SK-N-SH treated with all-trans-retinoic acid at 6 μM for 48 hours (cell line): ENCODE measurements around the gene GOLGA3.
"Not testable (repeated sequence)": the region's sequence is repeated elsewhere in the genome, so short reads cannot be mapped to it uniquely, and the experiment has no call there.

Experiments used
- ATAC-seq: fragments of 200-7000 bp; cut with Tn5 transposase; 3 replicates; pipeline ENCODE4 v1.9.1; 2020; ENCODE audit warnings: mild to moderate bottlenecking, moderate library complexity
- BACH2 ChIP-seq: fragments of 250-450 bp; sonication (Bioruptor Pico); IDR thresholded peaks from 2 replicates; pipeline ENCODE4 v1.9.0; 2021; ENCODE audit warnings: mild to moderate bottlenecking, borderline replicate concordance
- CSDC2 ChIP-seq: fragments of 250-450 bp; sonication (Bioruptor Pico); IDR thresholded peaks from 2 replicates; pipeline ENCODE4 v1.5.0; 2020; ENCODE audit warnings: mild to moderate bottlenecking, moderate library complexity
- ESRRG ChIP-seq: fragments of 250-450 bp; sonication (Bioruptor Pico); IDR thresholded peaks from 2 replicates; pipeline ENCODE4 v1.6.1; 2021; ENCODE audit warnings: mild to moderate bottlenecking
- GLIS3 ChIP-seq: fragments of 250-450 bp; sonication (Bioruptor Pico); IDR thresholded peaks from 2 replicates; pipeline ENCODE4 v1.5.0; 2020; ENCODE audit warnings: mild to moderate bottlenecking, moderate library complexity
- ISL1 ChIP-seq: fragments of 250-450 bp; sonication (Bioruptor Pico); IDR thresholded peaks from 2 replicates; pipeline ENCODE4 v2.1.2; 2022; ENCODE audit warnings: mild to moderate bottlenecking, moderate library complexity
- OSR1 ChIP-seq: fragments of 250-450 bp; sonication (Bioruptor Pico); IDR thresholded peaks from 2 replicates; pipeline ENCODE4 v1.8.0; 2022; ENCODE audit warnings: moderate library complexity, mild to moderate bottlenecking, inconsistent platforms
- PPARA ChIP-seq: fragments of 250-450 bp; sonication (Bioruptor Pico); IDR thresholded peaks from 2 replicates; pipeline ENCODE4 v1.5.0; 2020; ENCODE audit warnings: mild to moderate bottlenecking, borderline replicate concordance
- SNAI2 ChIP-seq: fragments of 250-450 bp; sonication (Bioruptor Pico); IDR thresholded peaks from 2 replicates; pipeline ENCODE4 v1.5.0; 2020; ENCODE audit warnings: mild to moderate bottlenecking, moderate library complexity
- TCF4 ChIP-seq: fragments of 250-450 bp; sonication (Bioruptor Pico); IDR thresholded peaks from 2 replicates; pipeline ENCODE4 v1.8.0; 2021; ENCODE audit warnings: mild to moderate bottlenecking, moderate library complexity, borderline replicate concordance
- TOX ChIP-seq: fragments of 250-450 bp; sonication (Bioruptor Pico); IDR thresholded peaks from 2 replicates; pipeline ENCODE4 v1.8.0; 2021; ENCODE audit warnings: mild to moderate bottlenecking, moderate library complexity, borderline replicate concordance
- ZC3H10 ChIP-seq: fragments of 250-450 bp; sonication (Bioruptor Pico); IDR thresholded peaks from 2 replicates; pipeline ENCODE4 v1.5.1; 2021; ENCODE audit warnings: mild to moderate bottlenecking, moderate library complexity
- ZFP3 ChIP-seq: fragments of 250-450 bp; sonication (Bioruptor Pico); IDR thresholded peaks from 2 replicates; pipeline ENCODE4 v1.5.0; 2020; ENCODE audit warnings: mild to moderate bottlenecking, moderate library complexity
- ZFP30 ChIP-seq: fragments of 450-650 bp; formaldehyde crosslinking; IDR thresholded peaks from 2 replicates; pipeline ENCODE4 v1.5.0; 2022; ENCODE audit warnings: mild to moderate bottlenecking, moderate library complexity
- ZNF565 ChIP-seq: fragments of 450-650 bp; formaldehyde crosslinking; conservative IDR thresholded peaks from 2 replicates; pipeline ENCODE4 v1.5.0; 2020; ENCODE audit warnings: low read depth, mild to moderate bottlenecking, moderate library complexity
- TF ChIP-seq, protein P1 (sequence below): fragments of 250-450 bp; sonication (Bioruptor Pico); IDR thresholded peaks from 2 replicates; pipeline ENCODE4 v1.5.0; 2020; ENCODE audit warnings: mild to moderate bottlenecking, moderate library complexity
- TF ChIP-seq, protein P2 (sequence below): fragments of 250-450 bp; sonication (Bioruptor Pico); IDR thresholded peaks from 2 replicates; pipeline ENCODE4 v1.8.0; 2021; ENCODE audit warnings: low read depth, mild to moderate bottlenecking, moderate library complexity, borderline replicate concordance
- TF ChIP-seq, protein P3 (sequence below): fragments of 250-450 bp; sonication (Bioruptor Pico); IDR thresholded peaks from 2 replicates; pipeline ENCODE4 v1.5.1; 2021; ENCODE audit warnings: mild to moderate bottlenecking, moderate library complexity
- TF ChIP-seq, protein P4 (sequence below): fragments of 250-450 bp; sonication (Bioruptor Pico); IDR thresholded peaks from 2 replicates; pipeline ENCODE4 v1.5.1; 2020; ENCODE audit warnings: low read depth, mild to moderate bottlenecking, moderate library complexity
- TF ChIP-seq, protein P5 (sequence below): fragments of 250-450 bp; sonication (Bioruptor Pico); IDR thresholded peaks from 2 replicates; pipeline ENCODE4 v1.8.0; 2020; ENCODE audit warnings: mild to moderate bottlenecking, moderate library complexity, borderline replicate concordance

GOLGA3 gene

DNA sequence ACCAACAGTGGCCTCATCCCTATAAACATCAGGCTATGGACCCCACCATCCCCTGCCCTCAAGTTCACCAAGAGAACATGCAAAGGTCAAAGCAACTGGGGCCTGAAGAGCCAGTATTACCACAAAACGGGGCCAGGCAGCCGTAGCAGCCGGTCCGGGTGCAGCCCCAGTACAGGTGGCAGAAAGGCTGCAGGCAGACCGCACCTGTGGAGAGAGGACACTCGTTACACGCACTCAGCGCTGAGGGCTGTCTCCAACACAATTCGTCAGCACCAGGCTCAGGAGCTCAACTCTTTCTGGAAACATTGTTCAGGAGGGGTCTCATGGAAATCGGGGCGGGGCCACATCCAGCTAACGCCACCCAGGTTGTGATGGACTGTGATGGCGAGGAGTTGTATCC, 19.9 kb upstream of the GOLGA3 start:
- ATAC-seq: no peak
- no peak for TF ChIP-seq ZNF565 (CRISPR knock-in tag)
- TF ChIP-seq TOX (CRISPR knock-in tag): no peak
- TF ChIP-seq ESRRG (CRISPR knock-in tag): no peak
- TF ChIP-seq TCF4 (CRISPR knock-in tag): no peak

DNA sequence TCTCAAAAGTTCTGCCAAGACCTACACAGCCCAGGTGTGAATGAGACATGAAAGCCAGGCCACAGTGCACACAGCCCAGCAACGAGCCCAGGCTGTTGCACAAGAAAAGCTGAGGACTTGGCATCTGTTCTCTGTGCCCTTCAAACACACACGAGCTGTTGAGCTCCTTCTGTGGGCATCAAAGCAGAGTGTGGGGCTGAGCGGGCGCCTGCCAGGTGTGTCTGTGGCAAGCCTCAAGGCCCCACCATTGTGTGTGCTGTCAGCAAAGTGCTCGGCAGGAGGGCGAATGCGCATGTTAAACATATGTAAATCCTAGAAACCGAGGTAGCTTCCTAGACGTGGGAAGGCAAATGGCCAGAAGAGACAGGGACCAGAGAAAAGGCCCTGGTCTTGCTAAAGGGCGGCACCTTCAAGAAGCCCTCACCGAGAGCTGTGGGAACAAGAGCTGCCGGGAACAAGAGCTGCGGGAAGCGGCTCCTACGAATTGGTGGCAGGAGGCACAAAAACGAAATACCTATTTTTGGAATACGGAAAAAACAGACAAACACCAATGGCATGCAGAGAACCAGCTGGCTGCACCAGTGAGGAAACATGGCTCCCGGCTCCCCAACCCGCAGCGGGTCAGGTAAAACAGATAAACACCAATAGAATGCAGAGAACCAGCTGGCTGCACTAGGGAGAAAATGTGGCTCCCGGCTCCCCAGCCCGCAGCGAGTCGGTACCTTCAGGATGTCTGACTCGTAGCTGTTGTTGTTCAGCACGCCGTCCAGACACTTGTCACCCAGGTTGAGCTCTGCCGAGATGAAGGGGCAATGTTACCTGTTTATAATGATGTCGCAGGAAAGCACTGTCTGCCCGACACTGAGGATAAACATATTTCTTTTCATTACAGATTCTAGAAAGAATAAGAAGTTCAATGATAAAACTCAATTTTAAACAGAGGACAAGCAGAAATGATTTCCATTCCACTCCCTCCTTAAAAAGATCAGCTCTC, 19.0 kb upstream of the GOLGA3 start:
- ATAC-seq: no peak
- TF ChIP-seq, protein P1, sequence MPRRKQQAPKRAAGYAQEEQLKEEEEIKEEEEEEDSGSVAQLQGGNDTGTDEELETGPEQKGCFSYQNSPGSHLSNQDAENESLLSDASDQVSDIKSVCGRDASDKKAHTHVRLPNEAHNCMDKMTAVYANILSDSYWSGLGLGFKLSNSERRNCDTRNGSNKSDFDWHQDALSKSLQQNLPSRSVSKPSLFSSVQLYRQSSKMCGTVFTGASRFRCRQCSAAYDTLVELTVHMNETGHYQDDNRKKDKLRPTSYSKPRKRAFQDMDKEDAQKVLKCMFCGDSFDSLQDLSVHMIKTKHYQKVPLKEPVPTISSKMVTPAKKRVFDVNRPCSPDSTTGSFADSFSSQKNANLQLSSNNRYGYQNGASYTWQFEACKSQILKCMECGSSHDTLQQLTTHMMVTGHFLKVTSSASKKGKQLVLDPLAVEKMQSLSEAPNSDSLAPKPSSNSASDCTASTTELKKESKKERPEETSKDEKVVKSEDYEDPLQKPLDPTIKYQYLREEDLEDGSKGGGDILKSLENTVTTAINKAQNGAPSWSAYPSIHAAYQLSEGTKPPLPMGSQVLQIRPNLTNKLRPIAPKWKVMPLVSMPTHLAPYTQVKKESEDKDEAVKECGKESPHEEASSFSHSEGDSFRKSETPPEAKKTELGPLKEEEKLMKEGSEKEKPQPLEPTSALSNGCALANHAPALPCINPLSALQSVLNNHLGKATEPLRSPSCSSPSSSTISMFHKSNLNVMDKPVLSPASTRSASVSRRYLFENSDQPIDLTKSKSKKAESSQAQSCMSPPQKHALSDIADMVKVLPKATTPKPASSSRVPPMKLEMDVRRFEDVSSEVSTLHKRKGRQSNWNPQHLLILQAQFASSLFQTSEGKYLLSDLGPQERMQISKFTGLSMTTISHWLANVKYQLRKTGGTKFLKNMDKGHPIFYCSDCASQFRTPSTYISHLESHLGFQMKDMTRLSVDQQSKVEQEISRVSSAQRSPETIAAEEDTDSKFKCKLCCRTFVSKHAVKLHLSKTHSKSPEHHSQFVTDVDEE (CRISPR knock-in tag): no peak
- TF ChIP-seq ZNF565 (CRISPR knock-in tag): no peak

DNA sequence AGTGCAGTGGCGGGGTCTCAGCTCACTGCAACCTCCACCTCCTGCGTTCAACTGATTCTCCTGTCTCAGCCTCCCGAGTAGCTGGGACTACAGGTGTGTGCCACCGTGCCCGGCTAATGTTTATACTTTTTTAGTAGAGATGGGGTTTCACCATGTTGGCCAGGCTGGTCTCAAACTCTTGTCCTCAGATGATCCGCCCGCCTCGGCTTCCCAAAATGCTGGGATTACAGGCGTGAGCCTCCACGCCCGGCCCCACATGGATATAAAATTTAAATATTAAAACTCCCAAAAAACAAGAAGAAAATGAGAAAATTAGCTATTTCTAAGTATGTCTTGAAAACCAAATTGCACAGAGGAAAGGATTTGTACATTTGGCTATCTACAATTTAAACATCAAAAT, 16.0 kb upstream of the GOLGA3 start:
- not testable (repeated sequence) for ATAC-seq

DNA sequence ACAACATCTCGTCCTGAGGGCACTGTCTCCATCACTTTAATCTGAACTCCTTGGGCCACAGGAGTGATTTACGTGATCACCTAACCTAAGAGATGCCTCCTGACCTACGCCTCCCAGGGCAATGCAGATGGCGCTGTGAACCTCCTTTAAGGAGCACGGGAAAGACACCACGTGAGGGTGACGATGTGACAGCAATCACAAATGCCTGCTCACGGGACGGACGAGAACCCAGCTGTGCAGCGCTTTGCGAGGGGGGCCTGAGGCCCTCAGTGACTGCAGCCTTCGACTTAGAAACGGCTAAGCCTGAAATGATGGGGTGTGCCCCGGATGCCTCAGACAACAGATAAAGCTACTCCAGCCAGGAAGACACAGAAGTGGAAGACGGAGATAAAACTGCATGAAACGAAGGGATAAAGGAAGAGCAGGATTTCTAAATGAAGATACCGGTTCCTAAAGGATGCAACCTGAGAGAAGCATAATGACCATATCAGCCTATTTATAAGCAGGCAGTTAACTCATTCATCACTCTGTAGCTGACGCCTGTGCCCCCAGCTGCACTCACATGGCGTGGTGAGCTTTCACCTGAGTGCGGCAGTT, 13.9 kb upstream of the GOLGA3 start:
- ATAC-seq: no peak
- TF ChIP-seq ESRRG (CRISPR knock-in tag): no peak
- no peak for TF ChIP-seq TOX (CRISPR knock-in tag)
- TF ChIP-seq OSR1: no peak
- TF ChIP-seq GLIS3 (CRISPR knock-in tag): no peak
- TF ChIP-seq ISL1 (CRISPR knock-in tag): no peak
- TF ChIP-seq ZFP3 (CRISPR knock-in tag): no peak
- no peak for TF ChIP-seq TCF4 (CRISPR knock-in tag)
- TF ChIP-seq ZFP30: no peak
- TF ChIP-seq, protein P2, sequence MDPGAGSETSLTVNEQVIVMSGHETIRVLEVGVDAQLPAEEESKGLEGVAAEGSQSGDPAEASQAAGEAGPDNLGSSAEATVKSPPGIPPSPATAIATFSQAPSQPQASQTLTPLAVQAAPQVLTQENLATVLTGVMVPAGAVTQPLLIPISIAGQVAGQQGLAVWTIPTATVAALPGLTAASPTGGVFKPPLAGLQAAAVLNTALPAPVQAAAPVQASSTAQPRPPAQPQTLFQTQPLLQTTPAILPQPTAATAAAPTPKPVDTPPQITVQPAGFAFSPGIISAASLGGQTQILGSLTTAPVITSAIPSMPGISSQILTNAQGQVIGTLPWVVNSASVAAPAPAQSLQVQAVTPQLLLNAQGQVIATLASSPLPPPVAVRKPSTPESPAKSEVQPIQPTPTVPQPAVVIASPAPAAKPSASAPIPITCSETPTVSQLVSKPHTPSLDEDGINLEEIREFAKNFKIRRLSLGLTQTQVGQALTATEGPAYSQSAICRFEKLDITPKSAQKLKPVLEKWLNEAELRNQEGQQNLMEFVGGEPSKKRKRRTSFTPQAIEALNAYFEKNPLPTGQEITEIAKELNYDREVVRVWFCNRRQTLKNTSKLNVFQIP (CRISPR knock-in tag): no peak
- TF ChIP-seq ZC3H10 (CRISPR knock-in tag): no peak
- TF ChIP-seq, protein P1 (CRISPR knock-in tag): no peak
- no peak for TF ChIP-seq ZNF565 (CRISPR knock-in tag)
- no peak for TF ChIP-seq CSDC2 (CRISPR knock-in tag)
- TF ChIP-seq, protein P3, sequence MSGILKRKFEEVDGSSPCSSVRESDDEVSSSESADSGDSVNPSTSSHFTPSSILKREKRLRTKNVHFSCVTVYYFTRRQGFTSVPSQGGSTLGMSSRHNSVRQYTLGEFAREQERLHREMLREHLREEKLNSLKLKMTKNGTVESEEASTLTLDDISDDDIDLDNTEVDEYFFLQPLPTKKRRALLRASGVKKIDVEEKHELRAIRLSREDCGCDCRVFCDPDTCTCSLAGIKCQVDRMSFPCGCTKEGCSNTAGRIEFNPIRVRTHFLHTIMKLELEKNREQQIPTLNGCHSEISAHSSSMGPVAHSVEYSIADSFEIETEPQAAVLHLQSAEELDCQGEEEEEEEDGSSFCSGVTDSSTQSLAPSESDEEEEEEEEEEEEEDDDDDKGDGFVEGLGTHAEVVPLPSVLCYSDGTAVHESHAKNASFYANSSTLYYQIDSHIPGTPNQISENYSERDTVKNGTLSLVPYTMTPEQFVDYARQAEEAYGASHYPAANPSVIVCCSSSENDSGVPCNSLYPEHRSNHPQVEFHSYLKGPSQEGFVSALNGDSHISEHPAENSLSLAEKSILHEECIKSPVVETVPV: no peak
- no peak for TF ChIP-seq PPARA (CRISPR knock-in tag)
- TF ChIP-seq, protein P4, sequence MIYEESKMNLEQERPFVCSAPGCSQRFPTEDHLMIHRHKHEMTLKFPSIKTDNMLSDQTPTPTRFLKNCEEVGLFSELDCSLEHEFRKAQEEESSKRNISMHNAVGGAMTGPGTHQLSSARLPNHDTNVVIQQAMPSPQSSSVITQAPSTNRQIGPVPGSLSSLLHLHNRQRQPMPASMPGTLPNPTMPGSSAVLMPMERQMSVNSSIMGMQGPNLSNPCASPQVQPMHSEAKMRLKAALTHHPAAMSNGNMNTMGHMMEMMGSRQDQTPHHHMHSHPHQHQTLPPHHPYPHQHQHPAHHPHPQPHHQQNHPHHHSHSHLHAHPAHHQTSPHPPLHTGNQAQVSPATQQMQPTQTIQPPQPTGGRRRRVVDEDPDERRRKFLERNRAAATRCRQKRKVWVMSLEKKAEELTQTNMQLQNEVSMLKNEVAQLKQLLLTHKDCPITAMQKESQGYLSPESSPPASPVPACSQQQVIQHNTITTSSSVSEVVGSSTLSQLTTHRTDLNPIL: no peak
- TF ChIP-seq, protein P5, sequence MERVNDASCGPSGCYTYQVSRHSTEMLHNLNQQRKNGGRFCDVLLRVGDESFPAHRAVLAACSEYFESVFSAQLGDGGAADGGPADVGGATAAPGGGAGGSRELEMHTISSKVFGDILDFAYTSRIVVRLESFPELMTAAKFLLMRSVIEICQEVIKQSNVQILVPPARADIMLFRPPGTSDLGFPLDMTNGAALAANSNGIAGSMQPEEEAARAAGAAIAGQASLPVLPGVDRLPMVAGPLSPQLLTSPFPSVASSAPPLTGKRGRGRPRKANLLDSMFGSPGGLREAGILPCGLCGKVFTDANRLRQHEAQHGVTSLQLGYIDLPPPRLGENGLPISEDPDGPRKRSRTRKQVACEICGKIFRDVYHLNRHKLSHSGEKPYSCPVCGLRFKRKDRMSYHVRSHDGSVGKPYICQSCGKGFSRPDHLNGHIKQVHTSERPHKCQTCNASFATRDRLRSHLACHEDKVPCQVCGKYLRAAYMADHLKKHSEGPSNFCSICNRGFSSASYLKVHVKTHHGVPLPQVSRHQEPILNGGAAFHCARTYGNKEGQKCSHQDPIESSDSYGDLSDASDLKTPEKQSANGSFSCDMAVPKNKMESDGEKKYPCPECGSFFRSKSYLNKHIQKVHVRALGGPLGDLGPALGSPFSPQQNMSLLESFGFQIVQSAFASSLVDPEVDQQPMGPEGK: no peak
- TF ChIP-seq BACH2: no peak
- no peak for TF ChIP-seq SNAI2
